C1 segment of cervical spinal cord (tissue), 14 donors: ENCODE results near the gene COG5.

Experiments used
- DNase-seq, 14 donors: peaks; one replicate each; lab custom pipeline; 2025; lab: John Stamatoyannopoulos, UW

COG5 gene

DNA sequence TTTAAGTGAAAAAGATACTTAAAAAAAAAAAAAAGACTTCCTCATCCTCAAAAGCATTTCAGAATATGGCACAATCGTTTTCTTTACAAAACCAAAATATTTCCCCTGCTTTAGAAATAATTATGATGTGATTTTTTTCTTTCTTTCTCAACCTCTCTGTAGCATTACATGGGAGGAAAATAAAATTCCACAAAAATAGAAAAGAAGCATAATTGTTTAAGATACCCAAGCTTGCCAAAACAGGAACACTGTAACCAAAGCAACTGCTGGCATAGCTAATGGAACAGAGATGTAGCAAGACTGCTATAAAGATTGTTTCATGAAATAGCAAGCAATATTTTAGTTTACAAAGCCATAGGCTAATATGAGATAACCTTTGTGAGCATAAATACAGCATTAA is 169.4 kb downstream of the COG5 start:
- no peak for DNase-seq

DNA sequence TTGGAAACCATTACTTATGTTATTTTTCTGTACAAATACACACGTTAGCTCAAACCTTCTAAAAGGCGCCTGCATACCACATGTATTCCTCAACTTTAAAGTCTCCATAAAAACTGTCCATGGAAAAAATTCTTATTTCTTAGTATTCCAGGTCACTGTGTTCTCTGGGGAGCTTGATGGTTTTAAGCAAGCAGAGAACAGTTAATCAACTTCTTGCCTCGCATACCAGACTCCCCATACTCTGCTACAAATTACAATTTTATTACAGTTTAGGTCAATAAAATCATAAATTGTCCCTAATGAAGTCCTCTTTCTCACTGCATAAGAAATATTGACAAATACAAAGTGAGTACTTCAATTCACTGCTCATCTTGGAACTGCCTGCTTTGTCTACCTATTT is 170.9 kb downstream of the COG5 start:
- no peak for DNase-seq

DNA sequence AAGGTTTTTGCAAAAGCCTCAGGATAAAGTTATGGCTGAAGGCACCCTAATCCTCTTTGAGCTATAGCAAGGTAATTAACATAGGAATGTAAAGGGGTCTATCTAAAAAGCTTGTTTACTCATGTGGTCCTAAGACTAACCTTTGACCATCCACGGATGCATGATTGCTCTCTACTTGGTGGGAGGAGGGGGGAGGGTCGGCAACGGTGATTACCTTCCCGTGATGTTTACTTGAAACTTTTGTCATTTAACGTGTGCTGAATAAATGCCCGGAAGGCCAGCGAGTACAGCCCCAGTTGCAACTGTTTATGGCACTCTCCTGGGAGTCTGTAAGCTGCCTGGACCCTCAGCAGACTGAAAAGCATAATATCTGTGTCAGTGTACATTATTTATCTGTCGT is 172.8 kb downstream of the COG5 start:
- no peak for DNase-seq

DNA sequence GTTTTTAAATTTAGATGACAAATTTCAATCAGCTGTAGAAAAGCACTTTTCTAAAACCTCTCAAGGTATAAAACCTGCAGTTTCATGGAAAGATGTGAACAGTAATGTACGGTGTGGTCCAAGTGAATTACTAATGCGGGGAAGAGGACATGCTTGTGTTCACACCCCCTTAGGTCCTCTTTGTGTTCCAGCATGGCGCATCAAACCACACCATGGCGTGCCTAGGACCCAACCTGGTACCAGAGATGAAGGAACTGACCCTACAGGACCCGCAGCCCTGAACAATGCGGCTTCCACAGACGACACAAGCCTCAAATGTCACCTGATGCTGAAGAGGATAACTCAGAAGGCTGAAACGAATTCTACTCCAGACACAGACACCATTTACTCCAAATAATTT is 175.1 kb downstream of the COG5 start:
- no peak for DNase-seq

DNA sequence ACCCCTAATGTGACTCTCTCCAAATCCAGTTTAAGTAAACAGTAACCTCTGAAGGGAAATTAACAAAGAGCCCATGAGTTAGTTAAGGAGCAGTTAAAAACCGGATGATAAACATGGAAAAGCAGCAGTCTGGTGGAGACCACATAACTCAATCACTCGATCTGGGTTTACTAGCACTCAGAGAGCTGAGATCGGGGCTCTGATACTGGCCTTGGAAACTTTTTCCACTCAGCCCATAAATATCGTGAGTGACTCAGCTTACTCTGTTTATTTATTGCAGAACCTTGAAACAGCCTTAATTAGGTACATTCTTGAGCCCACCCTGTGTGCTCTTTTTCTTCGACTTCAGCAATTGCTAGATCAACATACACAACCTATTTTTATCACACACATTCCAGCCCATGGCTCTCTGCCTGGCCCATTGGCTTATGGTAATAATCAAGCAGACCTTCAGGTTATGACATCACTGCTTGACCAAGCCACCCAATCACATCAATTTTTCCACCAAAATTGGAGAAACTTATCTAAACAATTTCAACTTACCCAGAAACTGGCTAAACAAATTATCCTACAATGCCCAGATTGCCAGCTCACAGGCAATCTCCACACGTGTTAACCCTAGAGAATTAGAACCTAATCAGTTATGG is 176.0 kb downstream of the COG5 start:
- no peak for DNase-seq

DNA sequence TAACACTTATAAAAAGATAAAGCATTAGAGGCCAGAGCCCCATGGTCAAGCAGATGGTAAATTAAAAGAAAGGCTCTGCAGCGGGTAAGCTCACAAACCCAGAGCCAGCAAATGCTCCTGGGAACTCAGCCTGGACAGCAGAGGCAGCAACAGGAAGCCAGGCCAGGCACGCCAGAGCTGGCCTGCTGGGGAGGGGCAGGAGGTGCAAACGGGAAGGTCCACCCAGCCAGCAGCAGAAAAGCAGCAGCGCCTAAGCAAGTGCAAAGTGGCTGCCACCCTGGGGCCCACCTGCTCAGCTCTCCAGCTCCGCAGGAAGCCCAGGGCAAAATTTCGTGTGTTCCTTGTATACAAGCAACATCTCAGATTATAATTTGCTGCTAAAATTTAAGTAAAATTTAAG is 176.6 kb downstream of the COG5 start:
- DNase-seq, result peak in 4 of 14 donors; percentile 2 to 74 (median 21)

DNA sequence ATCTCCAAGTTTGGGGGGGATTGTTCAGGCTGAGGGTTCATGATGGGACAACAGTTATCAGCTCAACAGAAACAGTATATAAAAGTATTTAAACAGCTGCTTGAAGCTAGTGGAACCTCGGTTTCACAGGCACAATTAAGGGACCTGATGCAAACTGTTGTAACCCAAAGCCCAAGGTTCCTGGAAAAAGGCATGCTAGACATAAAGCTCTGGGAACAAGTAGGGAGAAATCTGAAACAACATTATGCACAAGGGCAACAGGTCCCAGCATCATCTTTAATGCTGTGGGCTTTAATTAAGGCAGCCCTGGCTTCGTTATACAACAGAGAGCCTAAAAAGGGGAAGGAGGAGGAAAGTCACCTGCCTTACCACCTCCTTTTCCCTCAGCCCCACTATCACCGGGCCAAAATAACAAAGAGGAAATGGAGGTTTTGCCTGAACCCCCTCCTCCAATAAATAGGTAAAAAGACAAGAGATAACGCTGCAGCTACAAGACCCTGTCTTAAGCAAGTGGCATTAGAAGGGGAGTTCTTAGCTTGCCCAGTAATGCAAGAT is 177.1 kb downstream of the COG5 start:
- DNase-seq, result no peak

DNA sequence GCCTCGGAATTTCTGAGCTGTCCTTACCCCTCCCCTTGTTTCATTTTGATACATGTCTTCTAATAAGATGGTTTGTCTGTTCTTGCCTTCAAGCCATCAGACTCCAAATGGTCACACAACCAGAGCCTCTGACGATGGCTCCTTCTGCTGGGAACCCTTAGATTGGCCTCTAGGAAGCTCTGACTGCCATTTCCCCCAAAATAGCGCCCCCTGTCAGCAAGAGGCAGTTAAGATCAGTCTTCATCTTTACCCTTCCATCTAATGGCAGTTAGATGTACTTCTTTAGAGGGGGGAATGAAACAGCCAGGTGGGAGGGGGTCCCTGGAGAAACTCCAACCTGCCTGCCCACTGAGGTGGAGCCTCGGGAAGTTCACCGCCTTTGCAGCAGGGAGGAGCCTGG is 179.7 kb downstream of the COG5 start:
- DNase-seq, result no peak

DNA sequence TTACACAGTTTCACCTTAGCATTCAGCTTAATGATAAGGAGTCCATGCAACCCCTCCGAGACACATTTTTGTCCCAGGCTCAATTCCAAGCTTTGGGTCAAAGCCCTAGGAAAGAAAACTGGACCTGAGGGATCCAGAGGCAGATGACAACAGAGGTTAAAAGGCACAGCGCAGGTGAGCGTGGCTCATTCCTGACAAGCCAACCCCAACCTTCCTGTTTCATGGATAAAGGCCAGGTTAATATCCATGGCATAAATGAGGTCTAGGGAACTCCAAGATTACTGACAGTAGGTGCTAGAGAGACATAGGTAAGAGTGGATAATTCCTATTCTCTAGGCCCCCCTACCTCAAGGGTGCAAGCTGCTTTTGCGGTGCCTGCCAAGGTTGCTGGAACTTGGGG is 180.5 kb downstream of the COG5 start:
- DNase-seq, result no peak

DNA sequence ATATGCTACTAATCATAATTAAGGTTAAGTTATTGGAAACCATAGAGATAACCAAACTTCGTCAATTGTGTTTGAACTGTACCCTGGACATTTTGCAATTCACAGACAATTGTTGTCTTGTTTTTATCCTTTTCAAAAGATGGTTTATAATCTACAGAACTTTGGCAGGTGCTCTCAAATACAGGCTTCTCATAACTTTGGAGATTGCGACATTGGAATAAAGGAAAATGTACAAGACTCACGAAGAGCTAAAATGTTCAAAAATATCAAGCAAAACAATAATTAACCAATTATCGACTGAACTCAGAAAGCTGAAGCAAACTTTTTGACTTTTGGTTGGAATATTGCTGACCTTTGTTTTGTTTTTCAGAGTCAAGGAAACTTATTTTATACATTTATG is 182.3 kb downstream of the COG5 start:
- DNase-seq, result no peak

DNA sequence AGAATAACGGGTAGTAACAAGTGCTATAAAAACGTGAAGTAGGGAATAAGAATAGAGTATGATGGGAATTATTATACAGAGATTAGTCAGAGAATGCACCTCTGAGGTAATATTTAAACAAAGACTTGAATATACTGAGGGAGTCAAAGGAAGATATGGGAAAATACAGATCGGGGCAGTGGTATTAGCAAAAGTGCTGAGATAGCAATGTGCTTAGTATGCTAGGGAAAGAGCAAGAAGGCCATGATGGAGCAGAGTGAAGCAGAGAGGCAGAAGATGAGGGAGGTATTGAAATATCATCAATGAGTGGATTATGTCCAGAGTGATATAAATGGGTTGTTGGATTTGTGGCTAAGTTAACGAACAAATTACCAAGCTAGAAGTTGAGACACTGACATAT is 190.4 kb downstream of the COG5 start:
- no peak for DNase-seq

DNA sequence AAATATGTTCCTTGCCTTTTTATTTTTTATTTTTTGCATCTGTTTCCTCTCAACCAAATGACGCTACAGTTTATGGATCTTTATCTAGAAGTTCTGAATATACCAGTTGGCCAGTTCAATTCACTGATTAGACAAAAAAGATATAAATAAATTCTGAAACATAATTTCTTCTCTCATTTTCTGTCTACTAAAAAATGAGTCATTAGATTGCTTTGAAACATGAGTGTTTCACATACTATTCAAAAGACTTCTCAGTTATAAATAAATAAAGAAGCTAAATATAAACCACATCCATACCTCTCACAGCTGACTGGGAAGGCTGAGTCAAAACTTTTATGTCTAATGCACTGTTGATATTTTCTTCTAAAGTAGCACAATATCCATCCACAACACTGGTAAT is 191.4 kb downstream of the COG5 start:
- no peak for DNase-seq

DNA sequence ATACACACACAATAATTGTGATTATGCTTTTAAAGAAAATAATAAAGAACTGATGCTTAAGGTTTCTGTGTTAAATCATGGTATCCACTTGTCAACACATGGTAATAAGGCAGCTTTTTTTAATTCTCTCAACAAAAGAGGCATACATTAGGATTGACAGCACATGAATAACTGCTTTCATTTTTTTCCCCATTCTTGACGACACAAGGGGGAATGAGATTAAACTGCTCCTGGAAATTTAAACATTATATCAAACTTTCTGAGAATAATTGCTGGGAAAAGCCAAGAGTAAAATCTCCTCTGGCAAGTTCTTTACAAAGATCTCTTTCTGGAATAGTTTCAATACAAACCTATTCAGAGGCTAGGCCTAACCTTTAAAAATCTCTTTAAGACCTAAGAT is 192.9 kb downstream of the COG5 start:
- no peak for DNase-seq

DNA sequence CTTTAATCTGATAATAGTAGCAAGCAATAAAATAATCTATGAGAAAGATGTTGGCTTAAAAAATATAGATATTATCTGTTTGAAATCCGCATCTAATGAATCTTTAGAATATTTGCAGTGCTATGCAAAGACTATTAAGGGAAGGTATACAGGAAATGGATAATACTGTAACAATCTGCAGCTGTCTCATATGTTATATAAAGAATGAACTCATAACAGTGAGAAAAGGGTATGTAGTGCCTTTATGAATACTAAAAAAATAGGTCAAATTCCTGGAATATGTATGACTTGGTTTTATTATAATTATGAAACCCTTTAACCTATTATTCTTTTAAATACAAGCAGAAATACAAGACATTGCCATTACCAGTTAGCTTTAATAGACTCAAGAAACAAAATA is 198.9 kb downstream of the COG5 start:
- no peak for DNase-seq

DNA sequence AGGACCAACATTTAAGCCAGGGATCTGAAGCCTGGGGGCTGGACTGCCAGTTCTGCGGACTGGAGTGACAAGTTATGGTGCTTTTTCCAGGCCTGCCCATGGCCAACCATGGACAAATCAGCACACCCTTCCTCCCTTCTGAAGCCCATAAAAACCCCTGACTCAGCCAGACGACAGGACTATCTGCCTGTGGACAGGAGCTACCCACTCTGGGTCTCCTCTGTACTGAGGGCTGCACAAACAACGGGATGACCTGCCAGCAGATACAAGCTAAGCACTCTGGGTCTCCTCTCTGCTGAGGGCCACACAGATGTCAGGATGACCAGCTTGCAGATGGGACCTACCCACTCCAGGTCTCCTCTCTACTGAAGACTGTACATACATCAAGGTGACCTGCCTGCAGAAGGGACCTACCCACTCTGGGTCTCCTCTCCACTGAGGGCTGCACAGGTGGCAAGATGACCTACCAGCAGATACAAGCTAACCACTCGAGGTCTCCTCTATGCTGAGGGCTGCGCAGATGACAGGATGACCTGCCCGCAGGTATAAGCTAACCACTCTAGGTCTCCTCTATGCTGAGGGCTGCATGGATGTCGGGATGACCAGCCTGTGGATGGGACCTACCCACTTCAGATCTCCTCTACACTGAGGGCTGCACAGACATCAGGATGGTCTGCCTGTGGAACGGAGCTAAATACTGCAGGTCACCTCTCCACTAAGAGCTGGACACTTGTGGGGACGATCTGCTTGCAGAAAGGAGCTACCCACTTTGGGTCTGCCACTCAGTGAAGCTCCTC is 204.0 kb downstream of the COG5 start:
- DNase-seq, result no peak

DNA sequence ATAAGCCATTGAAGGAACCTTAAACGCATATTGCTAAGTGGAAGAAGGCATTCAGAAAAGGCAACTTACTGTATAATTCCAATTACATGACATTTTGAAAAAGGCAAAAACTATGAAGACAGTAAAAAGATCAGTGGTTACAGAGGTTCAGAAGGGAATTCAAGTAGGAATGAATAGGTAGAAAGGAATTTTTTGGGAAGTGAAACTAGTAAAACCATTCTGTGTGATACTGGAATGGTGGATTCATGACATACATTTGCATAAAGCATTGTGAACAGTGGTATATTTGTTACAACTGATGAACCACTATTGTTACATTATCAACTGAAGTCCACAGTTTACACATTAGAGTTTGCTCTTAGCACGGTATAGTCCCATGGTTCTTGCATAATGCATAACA is 208.1 kb downstream of the COG5 start:
- no peak for DNase-seq

DNA sequence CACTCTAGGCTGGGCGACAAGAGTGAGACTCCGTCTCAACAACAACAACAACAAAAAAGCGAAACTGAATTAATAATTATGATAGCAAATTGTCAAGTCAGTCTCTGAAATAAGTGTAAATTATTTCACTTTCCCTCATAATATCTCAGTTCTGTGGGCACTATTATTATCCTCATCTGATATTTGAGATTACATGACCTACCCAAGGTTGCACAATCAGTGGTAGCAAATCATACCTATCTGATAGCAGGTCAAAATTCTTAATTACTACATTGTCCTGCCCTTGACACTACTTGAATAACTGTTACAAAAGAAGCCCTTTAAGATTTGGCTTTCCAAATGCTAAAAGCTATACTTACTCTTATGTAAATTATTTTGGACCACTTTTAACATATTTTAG is 209.1 kb downstream of the COG5 start:
- DNase-seq, result no peak

DNA sequence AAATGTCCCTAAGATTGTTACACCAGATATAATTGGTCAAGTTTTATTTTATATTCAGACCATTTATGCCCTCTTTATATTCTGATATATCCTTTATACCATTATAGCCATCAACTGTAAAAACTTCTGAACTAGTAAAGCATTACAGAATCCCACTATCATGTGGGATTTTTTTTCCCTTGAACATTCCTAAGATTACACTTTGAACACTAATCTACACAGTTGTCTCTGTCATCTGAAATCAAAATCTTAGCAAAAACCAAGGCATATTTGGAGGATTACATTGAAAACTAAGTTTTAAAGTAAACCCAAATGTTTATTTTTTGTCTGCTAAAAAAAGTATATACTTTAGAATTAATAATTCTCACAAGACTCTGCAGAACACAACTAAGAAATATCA is 210.0 kb downstream of the COG5 start:
- no peak for DNase-seq

DNA sequence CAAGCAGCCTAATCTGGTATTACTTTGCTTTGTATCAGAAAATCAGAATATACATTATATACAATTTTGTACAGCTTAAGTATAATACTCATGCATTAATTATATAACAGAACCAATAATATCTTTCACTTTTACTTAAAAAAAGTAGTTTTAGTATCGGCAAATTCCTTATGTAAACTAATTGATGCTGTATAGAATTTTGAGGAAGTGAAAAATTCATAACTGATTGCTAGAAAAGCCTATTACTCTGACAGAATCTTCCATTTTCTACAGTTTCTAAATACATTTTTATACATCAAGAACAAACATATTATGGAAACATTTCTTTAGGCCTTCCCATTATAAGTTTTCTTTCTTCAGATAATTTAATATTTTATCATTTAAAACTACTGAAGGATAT is 217.8 kb downstream of the COG5 start:
- DNase-seq, result no peak

DNA sequence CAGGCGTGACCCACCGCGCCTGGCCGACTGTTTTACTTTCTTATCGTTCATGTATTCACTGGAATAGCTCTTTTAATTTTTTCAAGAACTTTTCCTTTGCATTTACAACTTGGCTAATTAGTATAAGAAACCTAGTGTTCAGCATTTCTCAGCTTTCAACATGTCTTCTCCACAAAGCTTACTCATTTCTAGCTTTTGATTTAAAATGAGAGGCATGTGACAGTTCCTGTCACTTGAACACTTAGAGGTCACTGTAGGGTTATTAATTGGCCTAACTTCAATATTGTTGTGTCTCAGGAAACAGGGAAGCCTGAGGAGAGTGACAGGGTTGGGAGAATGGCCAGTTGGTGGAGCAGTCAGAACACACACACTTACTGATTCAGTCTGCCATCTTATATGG is 218.9 kb downstream of the COG5 start:
- no peak for DNase-seq

DNA sequence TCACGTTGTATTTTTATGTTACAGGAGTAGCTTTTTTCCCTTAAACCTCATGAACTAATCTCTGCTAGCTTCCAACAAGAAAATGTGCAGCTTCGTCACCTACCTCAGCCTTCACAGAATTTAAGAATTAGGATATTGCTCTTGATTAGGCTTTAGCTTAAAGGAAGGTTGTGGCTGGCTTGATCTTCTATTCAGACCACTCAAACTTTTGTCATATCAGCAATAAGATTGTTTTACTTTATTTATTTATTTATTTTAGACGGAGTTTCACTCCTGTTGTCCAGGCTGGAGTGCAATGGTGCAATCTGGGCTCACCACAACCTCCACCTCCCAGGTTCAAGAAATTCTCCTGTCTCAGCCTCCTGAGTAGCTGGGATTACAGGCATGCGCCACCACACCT is 219.4 kb downstream of the COG5 start:
- DNase-seq, result no peak

DNA sequence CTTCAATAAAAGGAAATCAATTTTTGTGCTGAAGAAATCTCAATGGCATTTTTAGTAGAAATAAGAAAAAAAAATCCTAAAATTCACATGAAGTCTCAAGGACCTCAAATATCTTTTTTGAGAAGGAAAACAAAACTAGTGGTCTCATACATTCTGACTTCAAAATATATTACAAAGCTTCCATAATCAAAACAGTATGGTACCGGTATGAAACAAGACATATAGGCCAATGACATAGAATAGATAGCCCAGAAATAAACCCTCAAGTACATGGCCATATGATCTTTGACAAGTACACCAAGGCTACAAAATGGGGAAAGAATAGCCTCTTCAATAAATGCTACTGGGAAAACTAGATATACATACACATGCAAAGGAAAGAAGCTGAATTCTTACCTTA is 225.6 kb downstream of the COG5 start:
- no peak for DNase-seq
